Measurements from ENCODE around the gene SPA17. TPM values are rescaled to one million over a fixed set of nuclear protein-coding genes. Genes with fewer than 3 reads are reported as not detected.

SPA17 gene
- total and polyA plus RNA-seq, 2 experiments from 2014 or later = 9.3 to 13.2 TPM

GRCh38 chr11:124738713-124739478, 65.2 kb downstream of the SPA17 start:
- no peak overlapping the region for H3K27ac ChIP-seq
- no peaks in the 10 kb centered on the region for H3K4me1 ChIP-seq (ENCODE audit: low read depth)
- peaks cover 95% of the 10 kb centered on the region for H3K27me3 ChIP-seq
- H3K36me3 ChIP-seq = no peaks in the 10 kb centered on the region
- H3K4me3 ChIP-seq = peak overlapping the region; percentile 36
- H3K9me3 ChIP-seq (ENCODE audit: low read depth) = no peaks in the 10 kb centered on the region
- TF ChIP-seq CTCF (IDR thresholded peaks at IDR 0.05; ENCODE audit: low read depth, low read length) = no peak
- DNase-seq (ENCODE audit: low read depth in 1 of 2, low spot score in 1 of 2) = no peak

GRCh38 chr11:124739479-124740276, 66.0 kb downstream of the SPA17 start, which contains the start of gene NRGN:
TSS of gene NRGN (plus strand) at chr11:124739942. CDS start at chr11:124740085, 143 bp downstream.
- H3K27me3 ChIP-seq = peaks cover 95% of the 10 kb centered on the region
- H3K4me1 ChIP-seq (ENCODE audit: low read depth) = no peaks in the 10 kb centered on the region
- peak; percentile 92 to 97 for DNase-seq (ENCODE audit: low read depth in 1 of 2, low spot score in 1 of 2)
- H3K4me3 ChIP-seq = peak within 1 kb of the TSS; percentile 36
- H3K36me3 ChIP-seq = no peaks in the 10 kb centered on the region
- H3K9me3 ChIP-seq (ENCODE audit: low read depth) = no peaks in the 10 kb centered on the region
- TF ChIP-seq CTCF (IDR thresholded peaks at IDR 0.05; ENCODE audit: low read depth, low read length) = no peak
- H3K27ac ChIP-seq = no peak within 1 kb of the TSS

- peaks cover 95% of the 10 kb centered on the region for H3K27me3 ChIP-seq
Measured at GRCh38 chr11:124740277-124740882, 66.7 kb downstream of the SPA17 start.

GRCh38 chr11:124742555-124742954, 68.9 kb downstream of the SPA17 start:
- H3K4me3 ChIP-seq = no peak overlapping the region

More at GRCh38 chr11:124740277-124740882, 66.7 kb downstream of the SPA17 start:
- Histone ChIP-seq H3K4me1 (ENCODE audit: low read depth) (peaks cover under 1% of the 10 kb centered on the region), H3K9me3 (ENCODE audit: low read depth) (no peaks in the 10 kb centered on the region), H3K27ac (no peak overlapping the region), H3K4me3 (peak overlapping the region; percentile 36), H3K36me3 (no peaks in the 10 kb centered on the region)
- DNase-seq (ENCODE audit: low read depth in 1 of 2, low spot score in 1 of 2) = no peak
- peak; percentile 49 for TF ChIP-seq CTCF (IDR thresholded peaks at IDR 0.05; ENCODE audit: low read depth, low read length)

More at GRCh38 chr11:124742555-124742954, 68.9 kb downstream of the SPA17 start:
- H3K27me3 ChIP-seq = peaks cover 95% of the 10 kb centered on the region
- no peak for TF ChIP-seq CTCF (IDR thresholded peaks at IDR 0.05; ENCODE audit: low read depth, low read length)
- peaks cover 10% of the 10 kb centered on the region for H3K4me1 ChIP-seq (ENCODE audit: low read depth)
- no peak overlapping the region for H3K27ac ChIP-seq
- H3K36me3 ChIP-seq = no peaks in the 10 kb centered on the region
- no peaks in the 10 kb centered on the region for H3K9me3 ChIP-seq (ENCODE audit: low read depth)
- no peak for DNase-seq (ENCODE audit: low read depth in 1 of 2, low spot score in 1 of 2)

Measured in cardiac muscle cell (in vitro differentiated cells and primary cell).